H1 (cell line): ENCODE results near the gene PSKH1. TPM values are rescaled to one million over a fixed set of nuclear protein-coding genes. Genes with fewer than 3 reads are reported as not detected.
A peak's percentile ranks its signal among the peaks of the same experiment; 100 is the strongest.

Experiments
- CTCF ChIA-PET: fragments of 300-600 bp; sonication (Branson Sonifier 250); formaldehyde crosslinking; loops from one replicate; lab custom pipeline; 2021; ENCODE audit not compliant: partially characterized antibody; lab: Charles Lee
- POLR2A ChIA-PET: fragments of 300-600 bp; sonication (Branson Sonifier 250); formaldehyde crosslinking; loops from one replicate; lab custom pipeline; 2021; ENCODE audit warnings: inconsistent platforms; ENCODE audit not compliant: partially characterized antibody; lab: Charles Lee
- DNase-seq, 2 experiments: peaks; one replicate each; pipeline versions ENCODE4 v3.0.0 to v3.0.0-alpha.2; 2010 to 2022; ENCODE audit warnings: low spot score in 2 of 2, low read depth in 1 of 2, mixed read lengths in 1 of 2
- FAIRE-seq: peaks from 2 replicates; lab custom pipeline; 2011; peaks lifted over from hg19 to GRCh38; lab: Jason Lieb, UNC
- H2AFZ ChIP-seq: 2 replicates; pipeline ENCODE4 v1.8.1; 2012; ENCODE audit warnings: low read length, inconsistent platforms
- H2AK5ac ChIP-seq: 2 replicates; pipeline ENCODE4 v1.6.1; 2013; ENCODE audit warnings: low read depth, low read length
- H2BK120ac ChIP-seq: replicated peaks from 2 replicates; pipeline ENCODE3; 2013; ENCODE audit warnings: low read depth, low read length, inconsistent platforms
- H2BK12ac ChIP-seq: 2 replicates; pipeline ENCODE4 v1.6.1; 2013; ENCODE audit warnings: low read depth, low read length
- H2BK15ac ChIP-seq: 2 replicates; pipeline ENCODE4 v1.6.1; 2013; ENCODE audit warnings: low read length
- H2BK20ac ChIP-seq: 2 replicates; pipeline ENCODE4 v1.6.1; 2013; ENCODE audit warnings: low read length
- H2BK5ac ChIP-seq: 2 replicates; pipeline ENCODE4 v1.6.1; 2013; ENCODE audit warnings: low read depth, low read length
- H3K14ac ChIP-seq: 2 replicates; pipeline ENCODE4 v1.6.1; 2013; ENCODE audit warnings: inconsistent platforms; ENCODE audit not compliant: insufficient read length
- H3K18ac ChIP-seq: 2 replicates; pipeline ENCODE4 v1.6.1; 2013; ENCODE audit warnings: low read length; ENCODE audit errors: extremely low read depth
- H3K23ac ChIP-seq: 2 replicates; pipeline ENCODE4 v1.6.1; 2013; ENCODE audit warnings: inconsistent platforms; ENCODE audit not compliant: insufficient read length
- H3K23me2 ChIP-seq: 2 replicates; pipeline ENCODE4 v1.6.1; 2013; ENCODE audit warnings: low read depth, low read length
- H3K27ac ChIP-seq: 2 replicates; pipeline ENCODE4 v1.6.1; 2011; ENCODE audit warnings: low read depth, low read length, inconsistent platforms
- H3K27me3 ChIP-seq, 4 experiments: replicated peaks in 1 of 4; 1 replicate in 1 of 4; 2 replicates in 3 of 4; pipeline versions ENCODE4 v1.6.1 to v1.8.1; 2011 to 2013; ENCODE audit warnings: low read length in 3 of 4, mild to moderate bottlenecking in 3 of 4, inconsistent platforms in 2 of 4, mixed read lengths in 2 of 4, moderate library complexity in 1 of 4; ENCODE audit not compliant: control insufficient read depth in 3 of 4, insufficient read depth in 3 of 4; ENCODE audit errors: extremely low read depth in 1 of 4
- H3K36me3 ChIP-seq, 4 experiments: 2 replicates each; pipeline versions ENCODE4 v1.6.1 to v1.8.1; 2011 to 2013; ENCODE audit warnings: mild to moderate bottlenecking in 4 of 4, low read length in 3 of 4, moderate library complexity in 2 of 4, control low read depth in 1 of 4, inconsistent platforms in 1 of 4; ENCODE audit not compliant: insufficient read depth in 4 of 4, control insufficient read depth in 2 of 4
- H3K4ac ChIP-seq: replicated peaks from 2 replicates; pipeline ENCODE3; 2013; ENCODE audit warnings: low read length, low read depth, mixed read lengths, inconsistent platforms; ENCODE audit not compliant: insufficient read length
- H3K4me1 ChIP-seq, 4 experiments: replicated peaks in 1 of 4; 1 replicate in 1 of 4; 2 replicates in 3 of 4; pipeline versions ENCODE4 v1.6.1 to v1.8.1; 2011 to 2013; ENCODE audit warnings: low read length in 3 of 4, inconsistent platforms in 2 of 4, mixed read lengths in 1 of 4; ENCODE audit not compliant: insufficient read depth in 4 of 4, control insufficient read depth in 3 of 4
- H3K4me2 ChIP-seq, 2 experiments: 2 replicates each; pipeline versions ENCODE4 v1.6.1 to v1.8.1; 2011 to 2013; ENCODE audit warnings: low read depth in 2 of 2, low read length in 2 of 2, control low read depth in 1 of 2, inconsistent platforms in 1 of 2, mild to moderate bottlenecking in 1 of 2; ENCODE audit not compliant: insufficient read depth in 1 of 2
- H3K4me3 ChIP-seq, 4 experiments: fragments of 200-600, 300-600 bp in 1 of 4; sonication (generic), shearing (Covaris generic), sonication (Bioruptor Twin) in 1 of 4; 2 replicates each; pipeline versions ENCODE4 v1.5.1 to v1.8.1; 2011 to 2016; ENCODE audit warnings: low read length in 4 of 4, low read depth in 3 of 4, control low read depth in 2 of 4, inconsistent platforms in 2 of 4, mild to moderate bottlenecking in 2 of 4, mixed read lengths in 1 of 4, moderate library complexity in 1 of 4; ENCODE audit not compliant: insufficient read depth in 2 of 4; ENCODE audit errors: extremely low read depth in 1 of 4
- H3K56ac ChIP-seq: replicated peaks from 2 replicates; pipeline ENCODE3; 2013; ENCODE audit warnings: low read depth, mild to moderate bottlenecking, mixed read lengths, low read length, inconsistent platforms; ENCODE audit not compliant: insufficient read length
- H3K79me1 ChIP-seq: 2 replicates; pipeline ENCODE4 v1.6.1; 2013; ENCODE audit warnings: low read depth, low read length, control low read depth
- H3K79me2 ChIP-seq, 2 experiments: 2 replicates each; pipeline versions ENCODE4 v1.6.1 to v1.8.1; 2012 to 2013; ENCODE audit warnings: low read length in 2 of 2, mild to moderate bottlenecking in 2 of 2, inconsistent platforms in 1 of 2; ENCODE audit not compliant: insufficient read depth in 2 of 2, control insufficient read depth in 1 of 2
- H3K9ac ChIP-seq, 4 experiments: replicated peaks in 1 of 4; 1 replicate in 1 of 4; 2 replicates in 3 of 4; pipeline versions ENCODE4 v1.6.1 to v1.8.1; 2011 to 2013; ENCODE audit warnings: low read depth in 3 of 4, low read length in 3 of 4, control low read depth in 2 of 4, mild to moderate bottlenecking in 2 of 4, moderate library complexity in 2 of 4, inconsistent platforms in 1 of 4; ENCODE audit errors: extremely low read depth in 1 of 4
- H3K9me3 ChIP-seq, 2 experiments: 2 replicates each; pipeline versions ENCODE4 v1.6.1 to v1.8.1; 2012 to 2013; ENCODE audit warnings: mild to moderate bottlenecking in 2 of 2, moderate library complexity in 2 of 2, control low read depth in 1 of 2, inconsistent platforms in 1 of 2, low read depth in 1 of 2, low read length in 1 of 2, mixed read lengths in 1 of 2; ENCODE audit not compliant: insufficient read depth in 2 of 2
- H4K20me1 ChIP-seq, 2 experiments: replicated peaks in 1 of 2; 2 replicates each; pipeline versions ENCODE3 to v1.8.1; 2011 to 2013; ENCODE audit warnings: inconsistent platforms in 2 of 2, low read length in 2 of 2, mild to moderate bottlenecking in 1 of 2; ENCODE audit not compliant: insufficient read depth in 2 of 2, control insufficient read depth in 1 of 2
- H4K5ac ChIP-seq: 2 replicates; pipeline ENCODE4 v1.6.1; 2013; ENCODE audit warnings: low read length, low read depth, mixed read lengths, inconsistent platforms; ENCODE audit not compliant: insufficient read length
- H4K8ac ChIP-seq: 2 replicates; pipeline ENCODE4 v1.8.0; 2013; ENCODE audit warnings: mild to moderate bottlenecking, moderate library complexity, low read length, inconsistent platforms; ENCODE audit not compliant: insufficient read depth; ENCODE audit errors: extremely low read depth
- H4K91ac ChIP-seq: replicated peaks from 2 replicates; pipeline ENCODE3; 2013; ENCODE audit warnings: low read length, mixed read lengths, inconsistent platforms; ENCODE audit not compliant: insufficient read length
- ASH2L ChIP-seq: fragments of 200-600, 300-600 bp; sonication (generic); IDR thresholded peaks from one replicate; pipeline ENCODE4 v1.7.1; 2017; ENCODE audit warnings: low read length
- KDM1A ChIP-seq: fragments of 200-600, 300-600 bp; sonication (generic); IDR thresholded peaks from 2 replicates; pipeline ENCODE4 v1.7.1; 2016; ENCODE audit warnings: mild to moderate bottlenecking, low read length, borderline replicate concordance
- POU5F1 ChIP-seq: IDR thresholded peaks from 2 replicates; pipeline ENCODE4 v1.6.1; 2011; ENCODE audit warnings: low read depth, mild to moderate bottlenecking, low read length, moderate library complexity
- SIRT6 ChIP-seq: IDR thresholded peaks from one replicate; pipeline ENCODE4 v1.7.1; 2012; ENCODE audit warnings: low read length, inconsistent platforms
- YY1 ChIP-seq: IDR thresholded peaks from 2 replicates; pipeline ENCODE4 v1.6.1; 2011; ENCODE audit warnings: low read depth, mild to moderate bottlenecking, low read length
- WGBS, 2 experiments: shearing (Covaris generic) in 1 of 2; methylation state at CpG; one replicate each; pipeline versions ENCODE4 v1.1.6 to v1.1.7; 2013 to 2015; ENCODE audit warnings: low lambda C conversion rate in 2 of 2, mixed read lengths in 2 of 2, inconsistent platforms in 1 of 2, low coverage in 1 of 2, missing lambda C conversion rate in 1 of 2; ENCODE audit not compliant: insufficient replicate concordance in 2 of 2, insufficient coverage in 1 of 2, insufficient read length in 1 of 2; ENCODE audit errors: extremely low coverage in 1 of 2, missing lambda C conversion rate in 1 of 2; 5-methylcytosine and 5-hydroxymethylcytosine counted together
- polyA plus RNA-seq, 7 experiments: library from polyadenylated mRNA; depleted of rRNA in 3 of 7; stranded (reverse) in 5 of 7; unstranded in 2 of 7; fragments of >200 nt in 5 of 7; fragments of 200-250 nt in 2 of 7; gene quantifications; 1 replicate in 5 of 7; 2 replicates in 1 of 7; 4 replicates in 1 of 7; pipeline versions ENCODE4 v1.2.1 to v1.2.3, GENCODE V29; 2011 to 2013; ENCODE audit warnings: missing spikeins in 2 of 7, mixed read lengths in 2 of 7
- total RNA-seq: library from RNA; stranded (reverse); fragmentation: NEBNext Ultra II Directional; extraction: Animal tissue kit (Norgen Biotek cat#: 25700); gene quantifications from 2 replicates; pipeline ENCODE4 v1.2.1, GENCODE V29; 2021

The PSKH1 gene
- total and polyA plus RNA-seq, 2 of the 8 experiments (the other 6 are each of a cell fraction or from before 2014, with no cell fraction given) = 24.8 to 51.0 TPM

- H2AFZ ChIP-seq = no peak overlapping the region; the same call in 1 of the 2 replicates
- H2BK20ac ChIP-seq = no peak overlapping the region
- DNase-seq (peak in 1 of 2 experiments; percentile 60), FAIRE-seq (no peak)
- H3K14ac ChIP-seq = no peak overlapping the region
- H3K27ac ChIP-seq = no peak overlapping the region
- peak overlapping the region; percentile 32; the same call in 1 of the 2 replicates for H3K18ac ChIP-seq
- H3K9ac ChIP-seq = peak overlapping the region; percentile 2 to 68 (median 26); a peak in 4 of 7 replicates
- H2BK120ac ChIP-seq = no peak overlapping the region
- H3K23ac ChIP-seq = no peak overlapping the region
- H3K9me3 ChIP-seq = no peaks in the 10 kb centered on the region
- CTCF ChIA-PET = interaction anchor here (1.1 to 10.9 kb wide), 2 partner anchors 23 to 109 kb away, joined by 3 to 90 read pairs; partner anchors contain the start of gene LCAT
- peaks cover 0 to 4% of the 10 kb centered on the region in 2 experiments; a peak in 2 of 4 replicates for H3K79me2 ChIP-seq
- POLR2A ChIA-PET = interaction anchor here (0.6 to 2.8 kb wide), 4 partner anchors 14 to 78 kb away, joined by 3 to 8 read pairs (median 4); partner anchors contain the start of genes DDX28 and DUS2
- no peak overlapping the region for H4K5ac ChIP-seq
- H3K4me2 ChIP-seq = peak overlapping the region; percentile 75 to 77
- peak overlapping the region; percentile 84; the same call in 1 of the 2 replicates for H4K8ac ChIP-seq
- H2BK5ac ChIP-seq = 0 out of 2 replicates have a peak overlapping the region, but pooled peaks have one; percentile 60
- 0 out of 2 replicates have a peak overlapping the region, but pooled peaks have one; percentile 70 for H2BK12ac ChIP-seq
- no peak overlapping the region for H3K56ac ChIP-seq
- 0 out of 2 replicates have a peak overlapping the region, but pooled peaks have one; percentile 12 for H2BK15ac ChIP-seq
- H3K27me3 ChIP-seq = no peaks in the 10 kb centered on the region
- no peak overlapping the region for H3K4ac ChIP-seq
- H3K23me2 ChIP-seq = peaks cover 7% of the 10 kb centered on the region; the same call in 1 of the 2 replicates
- H3K36me3 ChIP-seq = peaks cover 0 to 2% (median 0%) of the 10 kb centered on the region in 4 experiments; a peak in 1 of 8 replicates
- H3K79me1 ChIP-seq = peaks cover 20% of the 10 kb centered on the region; the same call in 1 of the 2 replicates
- H4K20me1 ChIP-seq = peaks cover 0 to 19% of the 10 kb centered on the region in 2 experiments
- H2AK5ac ChIP-seq = no peak overlapping the region
- peak overlapping the region; percentile 48 to 67 (median 64) for H3K4me3 ChIP-seq
- no peak for TF ChIP-seq SIRT6
- no peak for TF ChIP-seq KDM1A
- TF ChIP-seq ASH2L = peak; percentile 57
- no peak for TF ChIP-seq POU5F1
- TF ChIP-seq YY1 = no peak
- TF ChIP-seq, all 59 proteins: peak for 1
- Histone ChIP-seq H4K91ac (no peak overlapping the region), H3K4me1 (peaks cover 6 to 25% (median 19%) of the 10 kb centered on the region in 4 experiments)
- WGBS, 2 experiments = 1% methylated on average over 41 of the region's 45 CpGs; no CpG with 5 or more reads in 1 of the 2 experiments
These were observed 74.9 kb downstream of the PSKH1 start for GRCh38 chr16:67967958-67968399.
